MM.1S (cell line): Measurements from ENCODE around the gene PEX5.
"Not testable (repeated sequence)": the region's sequence is repeated elsewhere in the genome, so short reads cannot be mapped to it uniquely, and the experiment has no call there.

Source experiments
- DNase-seq: peaks from one replicate; pipeline ENCODE4 v3.0.0-alpha.2; 2015
- H2AFZ ChIP-seq: fragments of 300-600 bp; sonication (generic); 2 replicates; pipeline ENCODE4 v1.6.0; 2016; ENCODE audit warnings: antibody characterized with exemption, low read length
- H3F3A ChIP-seq: fragments of 300-600 bp; sonication (generic); 2 replicates; pipeline ENCODE4 v1.6.1; 2016; ENCODE audit warnings: mild to moderate bottlenecking, antibody characterized with exemption, low read length, moderate library complexity, mixed read lengths; ENCODE audit not compliant: insufficient read depth
- H3K27ac ChIP-seq: fragments of 300-600 bp; sonication (generic); 2 replicates; pipeline ENCODE4 v1.5.1; 2016; ENCODE audit warnings: mild to moderate bottlenecking, low read length
- H3K27me3 ChIP-seq: fragments of 300-600 bp; sonication (generic); replicated peaks from 2 replicates; pipeline ENCODE4 v1.6.0; 2016; ENCODE audit warnings: low read length; ENCODE audit not compliant: insufficient read depth
- H3K36me3 ChIP-seq: fragments of 300-600 bp; sonication (generic); replicated peaks from 2 replicates; pipeline ENCODE4 v1.6.1; 2016; ENCODE audit warnings: mild to moderate bottlenecking, low read length, mixed read lengths; ENCODE audit not compliant: insufficient read depth
- H3K4me1 ChIP-seq: fragments of 300-600 bp; sonication (generic); 2 replicates; pipeline ENCODE4 v1.6.1; 2016; ENCODE audit warnings: low read length, mixed read lengths
- H3K4me2 ChIP-seq: fragments of 300-600 bp; sonication (generic); 2 replicates; pipeline ENCODE4 v1.6.0; 2016; ENCODE audit warnings: low read depth, low read length
- H3K4me3 ChIP-seq: fragments of 300-600 bp; sonication (generic); 2 replicates; pipeline ENCODE4 v1.5.1; 2016; ENCODE audit warnings: low read length, mixed read lengths
- H3K79me2 ChIP-seq: fragments of 300-600 bp; sonication (generic); 2 replicates; pipeline ENCODE4 v1.6.1; 2016; ENCODE audit warnings: mixed run types, low read length, mixed read lengths
- H3K9ac ChIP-seq: fragments of 300-600 bp; sonication (generic); 2 replicates; pipeline ENCODE4 v1.6.1; 2016; ENCODE audit warnings: low read length, mixed read lengths
- H3K9me2 ChIP-seq: fragments of 300-600 bp; sonication (generic); replicated peaks from 2 replicates; pipeline ENCODE4 v1.6.1; 2016; ENCODE audit warnings: mild to moderate bottlenecking, low read length, mixed read lengths; ENCODE audit not compliant: insufficient read depth
- H3K9me3 ChIP-seq: fragments of 300-600 bp; sonication (generic); replicated peaks from 2 replicates; pipeline ENCODE4 v1.6.1; 2016; ENCODE audit warnings: mild to moderate bottlenecking, low read length, mixed read lengths; ENCODE audit not compliant: insufficient read depth
- H4K20me1 ChIP-seq: fragments of 300-600 bp; sonication (generic); 2 replicates; pipeline ENCODE4 v1.6.1; 2016; ENCODE audit warnings: mild to moderate bottlenecking, low read length, moderate library complexity, mixed read lengths; ENCODE audit not compliant: insufficient read depth
- EZH2 ChIP-seq: fragments of 300-600 bp; sonication (generic); optimal IDR thresholded peaks from 2 replicates; pipeline ENCODE3; 2017; ENCODE audit warnings: low read depth, mild to moderate bottlenecking, antibody characterized with exemption, low read length, mixed read lengths
- EZH2phosphoT487 ChIP-seq: fragments of 300-600 bp; sonication (generic); IDR thresholded peaks from 2 replicates; pipeline ENCODE4 v1.6.1; 2018; ENCODE audit warnings: antibody characterized with exemption, low read length
- TF ChIP-seq, protein P1 (sequence below): fragments of 300-600 bp; sonication (generic); IDR thresholded peaks from 2 replicates; pipeline ENCODE4 v1.5.1; 2016; ENCODE audit warnings: antibody characterized with exemption, low read length, mixed read lengths

PEX5 gene

DNA sequence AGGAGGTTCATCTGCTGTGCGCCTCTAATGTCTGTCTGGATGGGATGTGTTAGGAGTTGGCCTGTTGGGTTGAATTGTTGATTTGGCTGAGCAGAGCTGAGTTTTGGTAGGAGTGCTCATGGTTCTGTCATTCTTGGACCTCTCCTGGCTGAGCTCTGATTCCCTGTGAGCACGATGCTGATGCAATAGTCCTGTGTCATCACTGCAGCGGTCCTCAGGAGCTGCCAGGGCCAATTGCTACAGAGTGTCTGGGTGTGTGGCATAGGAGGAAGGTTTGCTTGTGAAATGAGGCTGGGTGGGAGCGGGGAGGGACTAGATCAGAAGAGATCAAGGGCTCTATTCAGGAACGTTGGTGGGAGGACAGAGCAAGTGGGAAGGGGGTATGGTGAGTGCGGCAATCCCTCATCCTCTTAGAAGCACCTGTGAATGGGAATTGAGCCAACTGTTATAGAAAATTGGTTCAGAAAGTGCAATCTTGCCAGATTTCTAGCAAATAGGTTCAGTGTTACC lies 21.2 kb downstream of the PEX5 start:
- Histone ChIP-seq H4K20me1 (no peaks in the 10 kb centered on the region), H3K4me1 (no peaks in the 10 kb centered on the region), H3K27me3 (no peaks in the 10 kb centered on the region), H3K79me2 (no peaks in the 10 kb centered on the region), H3K4me2 (no peak overlapping the region), H2AFZ (no peak overlapping the region), H3K9me2 (no peaks in the 10 kb centered on the region), H3K4me3 (no peak overlapping the region), H3K9ac (no peak overlapping the region), H3K9me3 (no peaks in the 10 kb centered on the region), H3K27ac (no peak overlapping the region), H3K36me3 (peaks cover 5% of the 10 kb centered on the region), H3F3A (no peaks in the 10 kb centered on the region)
- no peak for DNase-seq
- TF ChIP-seq, protein P1, sequence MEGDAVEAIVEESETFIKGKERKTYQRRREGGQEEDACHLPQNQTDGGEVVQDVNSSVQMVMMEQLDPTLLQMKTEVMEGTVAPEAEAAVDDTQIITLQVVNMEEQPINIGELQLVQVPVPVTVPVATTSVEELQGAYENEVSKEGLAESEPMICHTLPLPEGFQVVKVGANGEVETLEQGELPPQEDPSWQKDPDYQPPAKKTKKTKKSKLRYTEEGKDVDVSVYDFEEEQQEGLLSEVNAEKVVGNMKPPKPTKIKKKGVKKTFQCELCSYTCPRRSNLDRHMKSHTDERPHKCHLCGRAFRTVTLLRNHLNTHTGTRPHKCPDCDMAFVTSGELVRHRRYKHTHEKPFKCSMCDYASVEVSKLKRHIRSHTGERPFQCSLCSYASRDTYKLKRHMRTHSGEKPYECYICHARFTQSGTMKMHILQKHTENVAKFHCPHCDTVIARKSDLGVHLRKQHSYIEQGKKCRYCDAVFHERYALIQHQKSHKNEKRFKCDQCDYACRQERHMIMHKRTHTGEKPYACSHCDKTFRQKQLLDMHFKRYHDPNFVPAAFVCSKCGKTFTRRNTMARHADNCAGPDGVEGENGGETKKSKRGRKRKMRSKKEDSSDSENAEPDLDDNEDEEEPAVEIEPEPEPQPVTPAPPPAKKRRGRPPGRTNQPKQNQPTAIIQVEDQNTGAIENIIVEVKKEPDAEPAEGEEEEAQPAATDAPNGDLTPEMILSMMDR = no peak
- TF ChIP-seq EZH2 = no peak
- TF ChIP-seq EZH2phosphoT487 = no peak

DNA sequence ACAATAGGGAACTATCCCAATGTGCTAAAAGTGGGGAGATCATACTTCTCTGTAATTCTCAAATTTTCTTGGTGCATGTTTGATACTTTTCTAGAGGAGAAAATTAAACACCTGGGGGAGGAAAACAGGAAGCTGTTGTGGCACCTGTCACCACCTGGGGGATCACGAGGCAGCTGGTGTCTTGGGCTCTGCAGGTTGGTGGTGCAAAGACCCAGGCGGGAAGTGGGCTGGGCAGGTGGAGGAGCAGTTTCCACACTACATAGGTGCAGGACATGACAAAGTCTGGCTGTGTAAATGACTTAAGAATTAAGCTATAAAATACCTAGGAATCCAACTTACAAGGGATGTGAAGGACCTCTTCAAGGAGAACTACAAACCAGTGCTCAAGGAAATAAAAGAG lies 23.2 kb downstream of the PEX5 start:
- Histone ChIP-seq H3F3A (no peaks in the 10 kb centered on the region), H3K9me3 (no peaks in the 10 kb centered on the region), H3K36me3 (peaks cover 5% of the 10 kb centered on the region), H3K9ac (no peak overlapping the region), H3K27ac (no peak overlapping the region), H3K4me1 (no peaks in the 10 kb centered on the region), H3K9me2 (no peaks in the 10 kb centered on the region), H4K20me1 (no peaks in the 10 kb centered on the region), H3K4me2 (no peak overlapping the region), H3K4me3 (no peak overlapping the region), H3K27me3 (no peaks in the 10 kb centered on the region), H3K79me2 (no peaks in the 10 kb centered on the region), H2AFZ (no peak overlapping the region)
- no peak for TF ChIP-seq EZH2phosphoT487
- no peak for DNase-seq

DNA sequence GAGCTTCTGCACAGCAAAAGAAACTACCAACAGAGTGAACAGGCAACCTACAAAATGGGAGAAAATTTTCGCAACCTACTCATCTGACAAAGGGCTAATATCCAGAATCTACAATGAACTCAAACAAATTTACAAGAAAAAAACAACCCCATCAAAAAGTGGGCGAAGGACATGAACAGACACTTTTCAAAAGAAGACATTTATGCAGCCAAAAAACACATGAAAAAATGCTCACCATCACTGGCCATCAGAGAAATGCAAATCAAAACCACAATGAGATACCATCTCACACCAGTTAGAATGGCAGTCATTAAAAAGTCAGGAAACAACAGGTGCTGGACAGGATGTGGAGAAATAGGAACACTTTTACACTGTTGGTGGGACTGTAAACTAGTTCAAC lies 24.3 kb downstream of the PEX5 start:
- not testable (repeated sequence) for H3K9ac ChIP-seq, H3K9me3 ChIP-seq, H3K79me2 ChIP-seq, H2AFZ ChIP-seq, H3K27ac ChIP-seq, H3K27me3 ChIP-seq, H4K20me1 ChIP-seq, H3K9me2 ChIP-seq, H3K36me3 ChIP-seq, H3K4me3 ChIP-seq, H3F3A ChIP-seq, H3K4me2 ChIP-seq, DNase-seq, H3K4me1 ChIP-seq

DNA sequence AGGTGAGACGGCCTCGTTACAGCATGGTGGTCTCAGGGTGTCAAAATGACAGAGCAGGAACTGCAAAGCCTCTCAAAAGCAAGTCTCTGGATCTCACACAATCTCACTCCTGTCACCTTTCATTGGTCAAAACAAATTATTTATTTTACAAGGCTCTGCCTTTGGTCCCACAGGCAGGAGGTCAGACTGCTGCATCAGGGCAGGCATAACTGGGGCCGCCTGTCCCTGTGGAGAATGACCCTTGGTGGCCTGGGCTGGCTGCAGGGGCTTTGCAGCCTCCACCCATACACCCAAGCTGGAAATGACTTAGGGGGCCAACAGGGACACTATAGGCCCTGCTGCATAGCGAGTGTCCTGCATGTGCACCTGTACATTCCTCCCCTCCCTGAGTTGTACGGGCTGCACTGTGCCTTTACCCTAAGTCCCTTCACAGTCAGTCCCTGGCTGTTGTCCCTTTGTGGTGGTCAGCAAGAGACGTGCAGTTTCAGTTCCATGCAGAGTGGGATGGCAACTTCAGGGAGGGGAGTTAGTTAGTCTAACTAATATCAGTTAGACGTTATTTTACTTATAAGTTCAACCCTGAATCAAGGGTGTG lies 28.1 kb downstream of the PEX5 start:
- no peak overlapping the region for H2AFZ ChIP-seq
- H3F3A ChIP-seq = no peaks in the 10 kb centered on the region
- H3K4me1 ChIP-seq = no peaks in the 10 kb centered on the region
- no peak overlapping the region for H3K9ac ChIP-seq
- no peaks in the 10 kb centered on the region for H3K9me3 ChIP-seq
- H3K36me3 ChIP-seq = no peaks in the 10 kb centered on the region
- TF ChIP-seq EZH2phosphoT487 (no peak), EZH2 (no peak)
- TF ChIP-seq, protein P1 = no peak
- H3K4me2 ChIP-seq = no peak overlapping the region
- no peaks in the 10 kb centered on the region for H4K20me1 ChIP-seq
- H3K9me2 ChIP-seq = no peaks in the 10 kb centered on the region
- DNase-seq = no peak
- no peaks in the 10 kb centered on the region for H3K27me3 ChIP-seq
- no peaks in the 10 kb centered on the region for H3K79me2 ChIP-seq
- H3K4me3 ChIP-seq = no peak overlapping the region
- H3K27ac ChIP-seq = no peak overlapping the region
